B cell (primary cell): ENCODE data around the gene CADM1. TPM values are rescaled to one million over a fixed set of nuclear protein-coding genes. Genes with fewer than 3 reads are reported as not detected.

Experiments
- ATAC-seq: fragments of 200-7000 bp; cut with Tn5 transposase; one replicate; pipeline ENCODE4 v1.10.0; 2021; ENCODE audit warnings: low read depth, mild to moderate bottlenecking, moderate number of reproducible peaks, moderate library complexity
- CTCF ChIA-PET: fragments of 350-600 bp; sonication (Branson Sonifier 250); formaldehyde crosslinking; loops from one replicate; lab custom pipeline; 2021; ENCODE audit warnings: antibody characterized with exemption, inconsistent platforms; lab: Charles Lee
- POLR2A ChIA-PET: fragments of 350-600 bp; sonication (Branson Sonifier 250); formaldehyde crosslinking; loops from one replicate; lab custom pipeline; 2021; ENCODE audit warnings: antibody characterized with exemption; lab: Charles Lee
- DNase-seq: peaks from one replicate; pipeline ENCODE4 v3.0.0; 2013
- H2AFZ ChIP-seq: 2 replicates; pipeline ENCODE4 v1.6.1; 2012; ENCODE audit warnings: mild to moderate bottlenecking, low read depth, low read length; ENCODE audit not compliant: insufficient read depth, poor library complexity, severe bottlenecking
- H3K27ac ChIP-seq, 2 donors: 1 replicate in 1 of 2; 2 replicates in 1 of 2; pipeline ENCODE4 v1.5.1; 2012 to 2013; ENCODE audit warnings: low read length in 2 of 2, mild to moderate bottlenecking in 2 of 2, moderate library complexity in 1 of 2
- H3K27me3 ChIP-seq, 4 experiments: fragments of 200-600 bp in 1 of 4; sonication (generic) in 1 of 4; replicated peaks in 1 of 4; 1 replicate in 2 of 4; 2 replicates in 2 of 4; pipeline versions ENCODE4 v1.6.1 to v1.7.0; 2013 to 2016; ENCODE audit warnings: low read length in 3 of 4, mild to moderate bottlenecking in 2 of 4, mixed read lengths in 1 of 4, moderate library complexity in 1 of 4; ENCODE audit not compliant: insufficient read depth in 4 of 4, control insufficient read depth in 3 of 4; ENCODE audit errors: control extremely low read depth in 1 of 4
- H3K36me3 ChIP-seq, 2 experiments: replicated peaks in 1 of 2; 1 replicate in 1 of 2; 2 replicates in 1 of 2; pipeline versions ENCODE4 v1.6.1 to v1.7.1; 2013; ENCODE audit warnings: low read length in 1 of 2; ENCODE audit not compliant: insufficient read depth in 2 of 2, control insufficient read depth in 1 of 2; ENCODE audit errors: control extremely low read depth in 1 of 2, extremely low read depth in 1 of 2
- H3K4me1 ChIP-seq, 2 donors: fragments of 200-600 bp in 1 of 2; sonication (generic) in 1 of 2; 1 replicate in 1 of 2; 2 replicates in 1 of 2; pipeline versions ENCODE4 v1.5.1 to v1.6.1; 2013 to 2017; ENCODE audit warnings: low read length in 2 of 2; ENCODE audit not compliant: control insufficient read depth in 2 of 2, insufficient read depth in 2 of 2
- H3K4me2 ChIP-seq: replicated peaks from 2 replicates; pipeline ENCODE3; 2012; ENCODE audit warnings: mild to moderate bottlenecking, low read depth, low read length; ENCODE audit not compliant: poor library complexity, severe bottlenecking
- H3K4me3 ChIP-seq, 5 experiments: fragments of 200-600 bp in 1 of 5; sonication (generic) in 1 of 5; 1 replicate in 3 of 5; 2 replicates in 2 of 5; pipeline versions ENCODE4 v1.5.1 to v1.7.0; 2011 to 2016; ENCODE audit warnings: low read length in 4 of 5, mild to moderate bottlenecking in 4 of 5, low read depth in 2 of 5, control low read depth in 1 of 5, moderate library complexity in 1 of 5; ENCODE audit not compliant: insufficient read depth in 1 of 5; ENCODE audit errors: control extremely low read depth in 1 of 5, extremely low read depth in 1 of 5
- H3K79me2 ChIP-seq: fragments of 200-600 bp; sonication (generic); one replicate; pipeline ENCODE4 v1.6.0; 2016; ENCODE audit warnings: low read length; ENCODE audit not compliant: control insufficient read depth, insufficient read depth
- H3K9ac ChIP-seq: fragments of 200-600 bp; sonication (generic); 2 replicates; pipeline ENCODE4 v1.6.1; 2017; ENCODE audit warnings: mild to moderate bottlenecking, low read length, moderate library complexity
- H3K9me3 ChIP-seq, 3 donors: one replicate each; pipeline versions ENCODE4 v1.6.1 to v1.7.1; 2013; ENCODE audit warnings: low read length in 2 of 3; ENCODE audit not compliant: control insufficient read depth in 2 of 3, insufficient read depth in 1 of 3; ENCODE audit errors: control extremely low read depth in 1 of 3
- H4K20me1 ChIP-seq: 2 replicates; pipeline ENCODE4 v1.6.0; 2012; ENCODE audit warnings: mild to moderate bottlenecking, low read length; ENCODE audit not compliant: insufficient read depth, control insufficient read depth, poor library complexity, severe bottlenecking
- H3K27ac Mint-ChIP-seq: one replicate; pipeline ENCODE4 v1.8.0; 2021; ENCODE audit warnings: mixed read lengths
- H3K27me3 Mint-ChIP-seq: one replicate; pipeline ENCODE4 v1.8.0; 2021; ENCODE audit warnings: mixed read lengths
- H3K4me1 Mint-ChIP-seq: one replicate; pipeline ENCODE4 v1.8.0; 2021; ENCODE audit warnings: mixed read lengths
- H3K4me3 Mint-ChIP-seq: one replicate; pipeline ENCODE4 v1.8.0; 2021; ENCODE audit warnings: mixed read lengths
- H3K9me3 Mint-ChIP-seq: one replicate; pipeline ENCODE4 v1.8.0; 2022; ENCODE audit warnings: mixed read lengths; ENCODE audit not compliant: insufficient read depth
- EZH2 ChIP-seq: IDR thresholded peaks from 2 replicates; pipeline ENCODE4 v1.6.1; 2012; ENCODE audit warnings: borderline replicate concordance, low read depth, mild to moderate bottlenecking, moderate library complexity, low read length; ENCODE audit not compliant: insufficient read depth, poor library complexity, severe bottlenecking
- WGBS: methylation state at CpG from one replicate; pipeline ENCODE4 v1.1.5; 2013; ENCODE audit warnings: missing lambda C conversion rate; ENCODE audit not compliant: insufficient coverage; 5-methylcytosine and 5-hydroxymethylcytosine counted together
- intact Hi-C: fragments of 100-400 bp; cut with micrococcal nuclease; formaldehyde crosslinking; loops from one replicate; pipeline ENCODE4 v1.10.0; 2022
- polyA plus RNA-seq: library from polyadenylated mRNA; depleted of rRNA; stranded (reverse); fragments of >200 nt; gene quantifications from 2 replicates; pipeline ENCODE4 v1.2.3, GENCODE V29; 2012
- total RNA-seq, 2 donors: library from RNA; stranded (reverse); fragments of 120-200 nt in 1 of 2; gene quantifications; 1 replicate in 1 of 2; 2 replicates in 1 of 2; pipeline versions ENCODE4 v1.2.3 to v1.2.4, GENCODE V29; 2013 to 2022
- TF ChIP-seq, protein P1 (sequence below): fragments of 200-600 bp; IDR thresholded peaks from one replicate; pipeline ENCODE4 v1.8.0; 2022; ENCODE audit warnings: antibody characterized with exemption, mild to moderate bottlenecking

CADM1 gene
- total and polyA plus RNA-seq, 2 donors (not counting 1 experiment from before 2014, with no cell fraction given): 0.43 to 0.49 TPM

- H3K27me3 ChIP-seq: no peaks in the 10 kb centered on the region
- intact Hi-C loops: no loop called here
- ChIA-PET POLR2A (no interaction called here), CTCF (no interaction called here)
- H3K79me2 ChIP-seq: no peaks in the 10 kb centered on the region
- no peak overlapping the region for H3K27ac Mint-ChIP-seq
- H2AFZ ChIP-seq: no peak overlapping the region
- H3K27ac ChIP-seq: no peak overlapping the region
- DNase-seq: no peak
- H3K9me3 ChIP-seq: no peaks in the 10 kb centered on the region
- no peak overlapping the region for H3K9ac ChIP-seq
- H3K9me3 Mint-ChIP-seq: no peaks in the 10 kb centered on the region
- no CpG with 5 or more reads among the region's 1 CpG for WGBS
- H4K20me1 ChIP-seq: no peaks in the 10 kb centered on the region
- no peak for TF ChIP-seq EZH2
- TF ChIP-seq, protein P1, sequence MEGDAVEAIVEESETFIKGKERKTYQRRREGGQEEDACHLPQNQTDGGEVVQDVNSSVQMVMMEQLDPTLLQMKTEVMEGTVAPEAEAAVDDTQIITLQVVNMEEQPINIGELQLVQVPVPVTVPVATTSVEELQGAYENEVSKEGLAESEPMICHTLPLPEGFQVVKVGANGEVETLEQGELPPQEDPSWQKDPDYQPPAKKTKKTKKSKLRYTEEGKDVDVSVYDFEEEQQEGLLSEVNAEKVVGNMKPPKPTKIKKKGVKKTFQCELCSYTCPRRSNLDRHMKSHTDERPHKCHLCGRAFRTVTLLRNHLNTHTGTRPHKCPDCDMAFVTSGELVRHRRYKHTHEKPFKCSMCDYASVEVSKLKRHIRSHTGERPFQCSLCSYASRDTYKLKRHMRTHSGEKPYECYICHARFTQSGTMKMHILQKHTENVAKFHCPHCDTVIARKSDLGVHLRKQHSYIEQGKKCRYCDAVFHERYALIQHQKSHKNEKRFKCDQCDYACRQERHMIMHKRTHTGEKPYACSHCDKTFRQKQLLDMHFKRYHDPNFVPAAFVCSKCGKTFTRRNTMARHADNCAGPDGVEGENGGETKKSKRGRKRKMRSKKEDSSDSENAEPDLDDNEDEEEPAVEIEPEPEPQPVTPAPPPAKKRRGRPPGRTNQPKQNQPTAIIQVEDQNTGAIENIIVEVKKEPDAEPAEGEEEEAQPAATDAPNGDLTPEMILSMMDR: no peak
- H3K27me3 Mint-ChIP-seq: no peaks in the 10 kb centered on the region
- H3K4me2 ChIP-seq: no peak overlapping the region
- ATAC-seq: no peak
- H3K4me1 Mint-ChIP-seq: no peaks in the 10 kb centered on the region
- no peaks in the 10 kb centered on the region for H3K36me3 ChIP-seq
- H3K4me3 Mint-ChIP-seq: no peak overlapping the region
- H3K4me1 ChIP-seq: no peaks in the 10 kb centered on the region
- H3K4me3 ChIP-seq: no peak overlapping the region
Observed at GRCh38 chr11:115242982-115243381, 261.2 kb downstream of the CADM1 start.

DNA sequence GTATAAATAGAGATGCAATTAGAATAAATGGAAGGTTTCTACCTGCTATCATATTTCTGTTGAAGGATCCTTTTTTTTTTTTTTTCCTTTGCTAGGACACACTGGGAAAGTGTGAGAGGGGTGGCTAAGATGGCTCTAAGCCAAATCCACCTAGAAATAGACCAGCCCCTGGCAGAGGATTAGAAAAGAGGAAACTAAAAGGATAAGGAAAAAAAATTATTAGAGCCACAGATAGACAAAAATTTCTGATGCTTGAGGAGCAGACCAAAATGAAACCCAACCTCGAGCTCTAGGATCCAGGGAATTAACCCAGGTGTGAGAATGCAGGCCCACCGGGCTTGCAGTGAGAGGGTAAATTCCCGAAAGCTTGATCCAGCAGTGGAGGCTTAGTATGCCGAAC is 262.3 kb downstream of the CADM1 start:
- POLR2A ChIA-PET: no interaction called here
- Mint-ChIP-seq H3K27ac (no peak overlapping the region), H3K4me1 (no peaks in the 10 kb centered on the region), H3K4me3 (no peak overlapping the region), H3K27me3 (no peaks in the 10 kb centered on the region), H3K9me3 (no peaks in the 10 kb centered on the region)
- Histone ChIP-seq H3K4me2 (no peak overlapping the region), H3K27ac (no peak overlapping the region), H3K79me2 (no peaks in the 10 kb centered on the region), H2AFZ (no peak overlapping the region), H4K20me1 (no peaks in the 10 kb centered on the region), H3K4me3 (no peak overlapping the region), H3K4me1 (no peaks in the 10 kb centered on the region), H3K27me3 (no peaks in the 10 kb centered on the region), H3K36me3 (no peaks in the 10 kb centered on the region), H3K9ac (no peak overlapping the region), H3K9me3 (no peaks in the 10 kb centered on the region)
- TF ChIP-seq EZH2: no peak
- TF ChIP-seq, protein P1: no peak
- DNase-seq (no peak), ATAC-seq (no peak)
- 91% methylated on average over 2 of the region's 4 CpGs for WGBS
- intact Hi-C loops: no loop called here
- CTCF ChIA-PET: no interaction called here
